RWPE1 (cell line): ENCODE data around the gene RALBP1.
"Not testable (repeated sequence)": the region's sequence is repeated elsewhere in the genome, so short reads cannot be mapped to it uniquely, and the experiment has no call there.

Experiments
- CTCF ChIA-PET: fragments of 350-600 bp; sonication (Branson Sonifier 250); formaldehyde crosslinking; extraction: SDS; loops from one replicate; lab custom pipeline; 2021; lab: Yijun Ruan, JAX
- POLR2A ChIA-PET: fragments of 400-600 bp; formaldehyde crosslinking; extraction: SDS; loops from one replicate; lab custom pipeline; 2020; ENCODE audit warnings: antibody characterized with exemption; ENCODE audit not compliant: low non-redundant PET; lab: Yijun Ruan, JAX
- DNase-seq: peaks from one replicate; pipeline ENCODE4 v3.0.0; 2012; ENCODE audit warnings: low spot score
- H3K27ac ChIP-seq: fragments of 450-650 bp; 2 replicates; pipeline ENCODE4 v1.5.1; 2017
- CTCF ChIP-seq: fragments of 450-650 bp; conservative IDR thresholded peaks from 2 replicates; pipeline ENCODE4 v1.5.1; 2017; ENCODE audit warnings: low read depth, mild to moderate bottlenecking

The RALBP1 gene

GRCh38 chr18:9474983-9475642 lies at the start of gene RALBP1:
Gene RALBP1, plus strand, starts transcription at chr18:9475513. Its CDS starts 37,533 bp downstream, at chr18:9513046.
- H3K27ac ChIP-seq, result peak within 1 kb of the TSS; percentile 97
- ChIA-PET POLR2A (interaction anchor here (0.6 kb wide), 1 partner anchor 119 kb away, joined by 3 read pairs; no protein-coding TSS in a partner anchor), CTCF (no interaction called here)
- DNase-seq, result peak; percentile 98
- no peak for TF ChIP-seq CTCF

DNA sequence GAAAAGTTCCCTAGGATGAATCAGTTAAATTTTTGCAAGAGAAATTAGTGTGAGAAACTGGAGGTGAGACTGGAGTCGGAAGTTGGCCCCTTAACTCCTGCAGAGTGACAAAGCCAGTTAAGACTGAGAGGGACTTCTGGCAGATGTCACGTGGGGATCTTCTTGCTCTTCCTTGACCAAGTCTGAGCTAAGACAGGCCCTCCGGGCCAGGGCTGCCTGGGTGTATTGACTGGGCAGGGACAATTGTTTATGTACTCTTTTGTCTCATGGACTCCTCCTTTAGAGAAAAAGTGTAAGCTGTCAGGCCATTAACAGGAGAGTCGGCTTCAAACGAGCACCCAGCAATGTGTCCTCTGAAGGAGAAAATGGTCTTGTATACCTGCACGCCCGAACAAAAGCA lies 48.6 kb upstream of the RALBP1 start:
- no peak for DNase-seq
- no peak overlapping the region for H3K27ac ChIP-seq
- no peak for TF ChIP-seq CTCF
- CTCF ChIA-PET, result no interaction called here
- POLR2A ChIA-PET, result no interaction called here

DNA sequence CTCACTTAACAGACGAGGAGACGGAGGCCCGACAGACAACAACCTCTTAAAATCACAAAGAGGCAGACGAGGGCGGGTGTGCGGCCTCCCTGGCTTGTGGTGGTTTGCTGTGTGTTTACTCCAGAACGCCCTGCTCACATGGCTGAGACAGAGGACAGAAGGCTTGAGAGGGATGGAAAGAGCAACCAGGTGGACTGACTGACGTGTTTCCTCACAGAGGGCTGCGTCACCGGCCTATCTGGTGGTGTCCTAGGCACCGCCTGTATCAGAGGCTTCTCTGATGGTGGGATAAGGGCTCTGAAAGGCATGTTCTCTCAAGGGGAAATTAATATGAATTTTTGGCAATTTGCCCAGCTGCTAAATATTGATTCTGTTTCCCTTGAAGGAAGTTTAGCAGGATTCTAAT lies 47.0 kb upstream of the RALBP1 start:
- H3K27ac ChIP-seq, result no peak overlapping the region
- ChIA-PET CTCF (no interaction called here), POLR2A (no interaction called here)
- DNase-seq, result no peak
- TF ChIP-seq CTCF, result no peak

- ChIA-PET POLR2A (no interaction called here), CTCF (no interaction called here)
- no peak for TF ChIP-seq CTCF
- peak; percentile 29 for DNase-seq
- peak overlapping the region; percentile 45; the same call in 1 of the 2 replicates for H3K27ac ChIP-seq
Measured at GRCh38 chr18:9428862-9429661, 46.3 kb upstream of the RALBP1 start.

- CTCF ChIA-PET, result no interaction called here
- POLR2A ChIA-PET, result no interaction called here
- no peak overlapping the region for H3K27ac ChIP-seq
- TF ChIP-seq CTCF, result no peak
- DNase-seq, result no peak
Measured at GRCh38 chr18:9429662-9429993, 45.7 kb upstream of the RALBP1 start.

DNA sequence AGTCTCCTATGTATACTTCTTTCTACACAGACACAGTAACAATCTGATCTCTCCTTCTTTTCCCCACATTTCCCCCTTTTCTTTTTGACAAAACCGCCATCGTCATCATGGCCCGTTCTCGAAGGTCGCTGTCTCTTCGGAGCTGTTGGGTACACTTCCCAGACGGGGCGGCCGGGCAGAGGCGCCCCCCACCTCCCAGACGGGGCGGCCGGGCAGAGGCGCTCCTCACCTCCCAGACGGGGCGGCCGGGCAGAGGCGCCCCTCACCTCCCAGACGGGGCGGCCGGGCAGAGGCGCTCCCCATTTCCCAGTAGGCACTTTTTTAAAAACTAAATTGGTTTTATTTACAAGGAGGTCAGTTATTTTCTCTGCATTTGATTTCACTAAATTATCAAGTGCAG lies 45.0 kb upstream of the RALBP1 start:
- POLR2A ChIA-PET, result not testable (repeated sequence)

DNA sequence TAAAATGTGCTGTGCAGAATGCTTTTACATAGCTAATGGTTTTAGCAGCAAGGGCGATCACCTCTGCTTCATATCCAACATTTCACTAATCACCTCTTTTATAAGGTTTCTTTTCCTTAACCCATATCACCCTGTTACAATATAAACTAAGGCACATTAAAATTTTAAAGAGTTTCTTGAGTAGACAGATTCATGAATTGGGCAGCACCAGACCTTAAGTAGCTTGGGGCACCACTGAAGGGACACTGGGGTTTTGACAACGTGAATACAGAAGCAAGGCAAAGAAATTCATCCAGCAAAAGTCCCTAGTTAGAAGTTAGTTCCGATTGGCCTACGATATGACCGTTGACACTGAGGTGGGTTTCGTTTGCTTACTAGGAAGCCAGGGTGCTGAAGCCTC lies 44.0 kb upstream of the RALBP1 start:
- H3K27ac ChIP-seq, result no peak overlapping the region
- ChIA-PET POLR2A (interaction anchor here (0.7 kb wide), 1 partner anchor 90 kb away, joined by 4 read pairs; no protein-coding TSS in a partner anchor), CTCF (no interaction called here)
- DNase-seq, result no peak
- no peak for TF ChIP-seq CTCF

More for the DNA sequence above, 45.0 kb upstream of the RALBP1 start:
- CTCF ChIA-PET, H3K27ac ChIP-seq, DNase-seq: not testable (repeated sequence)

DNA sequence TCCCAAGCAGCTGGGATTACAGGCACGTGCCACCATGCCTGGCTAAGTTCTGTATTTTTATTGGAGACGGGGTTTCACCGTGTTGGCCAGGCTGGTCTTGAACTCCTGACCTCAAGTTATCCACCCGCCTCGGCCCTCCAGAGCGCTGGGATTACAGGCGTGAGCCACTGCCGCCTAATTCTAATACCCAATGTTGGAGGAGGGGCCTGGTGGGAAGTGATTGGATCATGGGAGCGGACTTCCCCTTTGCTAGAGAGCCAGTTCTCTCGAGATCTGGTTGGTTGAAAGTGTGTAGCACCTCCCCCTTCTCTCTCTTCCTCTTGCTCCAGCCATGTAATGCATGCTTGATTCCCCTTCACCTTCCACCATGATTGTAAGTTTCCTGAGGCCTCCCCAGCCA lies 42.2 kb upstream of the RALBP1 start:
- H3K27ac ChIP-seq, DNase-seq, POLR2A ChIA-PET: not testable (repeated sequence)
- CTCF ChIA-PET, result interaction anchor here (0.6 kb wide), 1 partner anchor 356 kb away, joined by 3 read pairs; no protein-coding TSS in a partner anchor
